Measurements from ENCODE around the gene ESD. TPM values are rescaled to one million over a fixed set of nuclear protein-coding genes. Genes with fewer than 3 reads are reported as not detected.

ESD gene
- total and polyA plus RNA-seq, 2 of the 13 experiments (the other 11 are each of a cell fraction or from before 2014, with no cell fraction given) = 118 to 147 TPM

GRCh38 chr13:46736541-46737310 lies 60.2 kb downstream of the ESD start:
- Histone ChIP-seq H3K9ac (ENCODE audit: insufficient read depth, low read depth, low read length) (no peak overlapping the region), H3K4me3 (replicated peaks in 1 of 3; ENCODE audit: insufficient read depth in 1 of 3, low read depth in 2 of 3, low read length in 3 of 3) (no peak overlapping the region), H3K4me1 (ENCODE audit: insufficient read depth, low read length) (no peaks in the 10 kb centered on the region), H3K36me3 (replicated peaks in 1 of 2; ENCODE audit: control insufficient read depth in 1 of 2, insufficient read depth in 2 of 2, low read length in 2 of 2) (peaks cover 4 to 16% of the 10 kb centered on the region in 2 experiments; a peak in 3 of 5 replicates), H4K20me1 (ENCODE audit: insufficient read depth, low read length) (no peaks in the 10 kb centered on the region), H2AFZ (ENCODE audit: low read length) (no peak overlapping the region), H3K9me3 (ENCODE audit: low read length) (no peaks in the 10 kb centered on the region), H3K27ac (ENCODE audit: extremely low read length, insufficient read depth, low read length) (no peak overlapping the region), H3K4me2 (ENCODE audit: low read depth, low read length) (no peak overlapping the region), H3K79me2 (ENCODE audit: insufficient read depth, low read length) (no peaks in the 10 kb centered on the region), H3K27me3 (ENCODE audit: control insufficient read depth in 1 of 2, insufficient read depth in 2 of 2, low read length in 2 of 2) (no peaks in the 10 kb centered on the region)
- ATAC-seq (no peak), DNase-seq (ENCODE audit: low spot score) (no peak), FAIRE-seq (no peak)
- POLR2A ChIA-PET = no interaction called here
- in situ Hi-C loops (cut with HindIII; ENCODE audit: extremely low pct_ligation_motif_present, low pct_unique_long_range_greater_than_20kb) = no loop called here
- CTCF ChIA-PET (ENCODE audit: low intra/inter-chr PET ratio, low total read pairs) = no interaction called here
- intact Hi-C loops (cut with micrococcal nuclease; ENCODE audit: unreplicated experiment) = no loop called here
- no peak for TF ChIP-seq ZNF589 (CRISPR knock-in tag; conservative IDR thresholded peaks at IDR 0.05)
- TF ChIP-seq BATF2 (CRISPR knock-in tag; IDR thresholded peaks at IDR 0.05) = no peak
- TF ChIP-seq NCOR1 (IDR thresholded peaks at IDR 0.05; ENCODE audit: borderline replicate concordance, low read length) = no peak
- BruUV-seq (replicated peaks) = no TSS peak
- WGBS (ENCODE audit: low lambda C conversion rate) = 98% methylated on average over 2 of the region's 2 CpGs

- H3K4me3 ChIP-seq (replicated peaks in 1 of 3; ENCODE audit: insufficient read depth in 1 of 3, low read depth in 2 of 3, low read length in 3 of 3) = no peak overlapping the region
- H3K27me3 ChIP-seq (ENCODE audit: control insufficient read depth in 1 of 2, insufficient read depth in 2 of 2, low read length in 2 of 2) = no peaks in the 10 kb centered on the region
- H3K27ac ChIP-seq (ENCODE audit: extremely low read length, insufficient read depth, low read length) = no peak overlapping the region
- H3K9ac ChIP-seq (ENCODE audit: insufficient read depth, low read depth, low read length) = no peak overlapping the region
- no peak for FAIRE-seq
- BruUV-seq (replicated peaks) = no TSS peak
- CTCF ChIA-PET (ENCODE audit: low intra/inter-chr PET ratio, low total read pairs) = no interaction called here
- peaks cover 6 to 12% of the 10 kb centered on the region in 2 experiments; a peak in 3 of 5 replicates for H3K36me3 ChIP-seq (replicated peaks in 1 of 2; ENCODE audit: control insufficient read depth in 1 of 2, insufficient read depth in 2 of 2, low read length in 2 of 2)
- no peaks in the 10 kb centered on the region for H3K9me3 ChIP-seq (ENCODE audit: low read length)
- no peak overlapping the region for H3K4me2 ChIP-seq (ENCODE audit: low read depth, low read length)
- H2AFZ ChIP-seq (ENCODE audit: low read length) = no peak overlapping the region
- POLR2A ChIA-PET = no interaction called here
- ATAC-seq = no peak
- DNase-seq (ENCODE audit: low spot score) = no peak
- no peaks in the 10 kb centered on the region for H4K20me1 ChIP-seq (ENCODE audit: insufficient read depth, low read length)
- in situ Hi-C loops (cut with HindIII; ENCODE audit: extremely low pct_ligation_motif_present, low pct_unique_long_range_greater_than_20kb) = no loop called here
- no peaks in the 10 kb centered on the region for H3K79me2 ChIP-seq (ENCODE audit: insufficient read depth, low read length)
- WGBS (ENCODE audit: low lambda C conversion rate) = 90% methylated on average over 3 of the region's 3 CpGs
- H3K4me1 ChIP-seq (ENCODE audit: insufficient read depth, low read length) = no peaks in the 10 kb centered on the region
- intact Hi-C loops (cut with micrococcal nuclease; ENCODE audit: unreplicated experiment) = no loop called here
- TF ChIP-seq TEAD3 (CRISPR knock-in tag; optimal IDR thresholded peaks at IDR 0.05; ENCODE audit: borderline replicate concordance) (no peak), ZNF569 (CRISPR knock-in tag; IDR thresholded peaks at IDR 0.05; ENCODE audit: borderline replicate concordance) (no peak), ZNF460 (CRISPR knock-in tag; IDR thresholded peaks at IDR 0.05; ENCODE audit: borderline replicate concordance) (no peak), SMAD9 (CRISPR knock-in tag; IDR thresholded peaks at IDR 0.05) (no peak), IKZF1 (IDR thresholded peaks at IDR 0.05) (no peak), KDM1A (CRISPR knock-in tag; IDR thresholded peaks at IDR 0.05) (no peak), ZNF34 (CRISPR knock-in tag; IDR thresholded peaks at IDR 0.05; ENCODE audit: borderline replicate concordance) (no peak), ZNF709 (CRISPR knock-in tag; IDR thresholded peaks at IDR 0.05) (no peak), IRX3 (CRISPR knock-in tag; IDR thresholded peaks at IDR 0.05; ENCODE audit: borderline replicate concordance, low read depth) (no peak), ZNF24 (IDR thresholded peaks at IDR 0.05) (no peak), EP300 (IDR thresholded peaks at IDR 0.05; ENCODE audit: low read depth in 2 of 2, low read length in 2 of 2) (no peak), EP300 (CRISPR knock-in tag; IDR thresholded peaks at IDR 0.05; ENCODE audit: borderline replicate concordance) (no peak), RBM39 (IDR thresholded peaks at IDR 0.05; ENCODE audit: low read depth, low read length, poor library complexity, severe bottlenecking) (no peak)
- TF ChIP-seq, protein P1, sequence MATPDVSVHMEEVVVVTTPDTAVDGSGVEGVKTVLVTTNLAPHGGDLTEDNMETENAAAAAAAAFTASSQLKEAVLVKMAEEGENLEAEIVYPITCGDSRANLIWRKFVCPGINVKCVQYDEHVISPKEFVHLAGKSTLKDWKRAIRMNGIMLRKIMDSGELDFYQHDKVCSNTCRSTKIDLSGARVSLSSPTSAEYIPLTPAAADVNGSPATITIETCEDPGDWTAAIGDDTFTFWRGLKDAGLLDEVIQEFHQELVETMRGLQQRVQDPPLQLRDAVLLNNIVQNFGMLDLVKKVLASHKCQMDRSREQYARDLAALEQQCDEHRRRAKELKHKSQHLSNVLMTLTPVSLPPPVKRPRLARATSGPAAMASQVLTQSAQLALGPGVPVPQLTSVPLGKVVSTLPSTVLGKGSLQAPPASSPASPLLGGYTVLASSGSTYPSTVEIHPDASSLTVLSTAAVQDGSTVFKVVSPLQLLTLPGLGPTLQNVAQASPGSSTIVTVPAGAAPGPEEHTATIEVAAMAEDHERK (CRISPR knock-in tag; IDR thresholded peaks at IDR 0.05; ENCODE audit: low read depth) = no peak
- TF ChIP-seq, protein P2, sequence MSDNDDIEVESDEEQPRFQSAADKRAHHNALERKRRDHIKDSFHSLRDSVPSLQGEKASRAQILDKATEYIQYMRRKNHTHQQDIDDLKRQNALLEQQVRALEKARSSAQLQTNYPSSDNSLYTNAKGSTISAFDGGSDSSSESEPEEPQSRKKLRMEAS (IDR thresholded peaks at IDR 0.05) = no peak
Observed at GRCh38 chr13:46735425-46735824, 61.5 kb downstream of the ESD start.
